Muscle layer of colon (tissue), 2 donors: Measurements from ENCODE around the gene FAM162B.
A peak's percentile ranks its signal among the peaks of the same experiment; 100 is the strongest.

Experiments
- H3K27ac ChIP-seq: one replicate; pipeline ENCODE4 v1.7.0; 2013; ENCODE audit warnings: low read depth, mild to moderate bottlenecking, low read length, moderate library complexity
- H3K27me3 ChIP-seq, 2 donors: one replicate each; pipeline ENCODE4 v1.7.0; 2013; ENCODE audit warnings: low read length in 2 of 2, mild to moderate bottlenecking in 2 of 2; ENCODE audit not compliant: insufficient read depth in 2 of 2, control insufficient read depth in 1 of 2
- H3K36me3 ChIP-seq: one replicate; pipeline ENCODE4 v1.7.0; 2013; ENCODE audit warnings: mild to moderate bottlenecking, low read length; ENCODE audit not compliant: insufficient read depth
- H3K4me1 ChIP-seq: one replicate; pipeline ENCODE4 v1.7.0; 2013; ENCODE audit warnings: mild to moderate bottlenecking, low read length; ENCODE audit not compliant: insufficient read depth
- H3K4me3 ChIP-seq, 2 donors: one replicate each; pipeline ENCODE4 v1.7.0; 2013; ENCODE audit warnings: low read length in 2 of 2, low read depth in 1 of 2, mild to moderate bottlenecking in 1 of 2, moderate library complexity in 1 of 2
- H3K9ac ChIP-seq: one replicate; pipeline ENCODE4 v1.7.0; 2013; ENCODE audit warnings: low read length
- H3K9me3 ChIP-seq: one replicate; pipeline ENCODE4 v1.7.0; 2013; ENCODE audit warnings: mild to moderate bottlenecking, low read length
- donor health status: abdominal sarcoma.
- donor health status: Adenocarcinoma of cecum.

FAM162B gene

DNA sequence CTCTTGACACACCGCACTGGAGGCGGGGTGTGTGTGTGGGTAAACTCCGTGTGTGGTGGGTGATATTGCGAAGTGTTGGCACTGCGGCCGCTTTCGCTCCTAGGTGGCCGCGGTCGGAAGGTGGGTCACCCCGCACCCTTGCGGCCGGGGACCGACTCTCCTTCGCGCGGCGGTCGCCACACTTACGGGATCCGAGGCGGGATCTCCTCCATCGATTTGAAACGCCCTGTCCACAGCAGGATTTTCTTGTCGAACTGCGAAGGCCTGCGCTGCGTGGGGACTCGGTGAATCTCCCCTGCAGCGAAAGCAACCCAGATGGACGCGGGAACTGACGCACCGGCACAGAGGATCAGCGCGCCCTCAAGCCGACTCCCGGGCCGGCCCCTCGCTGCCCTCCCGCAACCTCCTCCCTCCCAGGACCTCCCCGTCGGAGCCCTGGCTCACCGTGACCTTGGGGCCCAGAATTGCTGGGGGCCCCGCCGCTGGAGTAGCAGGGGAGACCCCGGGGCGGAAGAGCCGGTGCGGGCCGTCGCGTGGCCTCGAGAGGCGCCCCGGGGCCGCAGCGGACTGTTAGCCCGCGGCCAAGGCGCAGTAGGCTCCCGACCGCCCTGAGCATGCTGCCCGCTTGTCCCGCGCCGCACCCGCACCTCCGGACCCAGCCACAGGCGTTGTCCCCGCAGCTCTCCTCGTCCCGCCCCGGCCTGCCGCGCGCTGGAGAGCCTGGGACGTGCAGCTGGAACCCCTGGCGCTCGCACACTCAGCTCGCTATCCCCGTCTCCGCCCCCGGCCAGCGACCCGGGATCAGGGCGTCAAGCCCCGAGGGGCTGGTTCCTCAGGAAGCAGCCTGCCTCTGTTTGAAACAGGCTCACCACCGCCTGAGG lies at the start of gene FAM162B:
TSS of gene FAM162B (minus strand) at position 759 of the 881 bp plus-strand sequence. CDS start at position 616, 143 bp downstream.
- Histone ChIP-seq H3K4me1 (no peaks in the 10 kb centered on the region), H3K27ac (no peak within 1 kb of the TSS), H3K27me3 (peaks cover 6 to 11% of the 10 kb centered on the region in 2 donors), H3K4me3 (peak within 1 kb of the TSS; percentile 49 to 52), H3K36me3 (no peaks in the 10 kb centered on the region), H3K9ac (no peak within 1 kb of the TSS), H3K9me3 (no peaks in the 10 kb centered on the region)

GRCh38 chr6:116812051-116812650 lies 46.6 kb upstream of the FAM162B start:
- no peaks in the 10 kb centered on the region for H3K9me3 ChIP-seq
- no peak overlapping the region for H3K27ac ChIP-seq
- H3K4me1 ChIP-seq: no peaks in the 10 kb centered on the region

GRCh38 chr6:116801971-116802370 lies 36.5 kb upstream of the FAM162B start:
- Histone ChIP-seq H3K27ac (no peak overlapping the region), H3K27me3 (no peaks in the 10 kb centered on the region), H3K4me1 (no peaks in the 10 kb centered on the region), H3K4me3 (no peak overlapping the region), H3K36me3 (no peaks in the 10 kb centered on the region), H3K9me3 (no peaks in the 10 kb centered on the region), H3K9ac (no peak overlapping the region)

More at GRCh38 chr6:116812051-116812650, 46.6 kb upstream of the FAM162B start:
- Histone ChIP-seq H3K9ac (no peak overlapping the region), H3K36me3 (no peaks in the 10 kb centered on the region), H3K4me3 (no peak overlapping the region), H3K27me3 (no peaks in the 10 kb centered on the region)

DNA sequence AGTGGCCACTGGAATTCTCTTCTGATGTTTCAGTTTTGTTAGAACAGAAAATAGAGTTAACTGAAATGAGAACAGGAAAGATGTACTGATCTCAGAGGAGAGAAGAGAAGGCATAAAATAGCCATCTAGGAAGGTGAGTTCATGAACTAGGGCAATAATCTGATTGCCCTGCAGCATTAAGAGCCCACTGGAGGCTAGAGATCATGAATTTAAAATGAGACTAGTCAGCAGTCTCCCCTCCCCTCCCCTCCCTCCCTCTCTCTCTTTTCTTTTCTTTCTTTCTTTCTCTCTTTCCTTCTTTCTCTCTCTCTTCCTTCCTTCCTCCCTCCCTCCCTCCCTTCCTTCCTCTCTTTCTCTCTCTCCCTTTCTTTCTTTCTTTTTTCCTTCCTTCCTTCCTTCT lies 34.4 kb upstream of the FAM162B start:
- Histone ChIP-seq H3K4me3 (no peak overlapping the region), H3K9ac (no peak overlapping the region), H3K27ac (no peak overlapping the region), H3K36me3 (no peaks in the 10 kb centered on the region), H3K4me1 (no peaks in the 10 kb centered on the region), H3K27me3 (no peaks in the 10 kb centered on the region), H3K9me3 (no peaks in the 10 kb centered on the region)

- Histone ChIP-seq H3K9ac (no peak overlapping the region), H3K4me3 (no peak overlapping the region), H3K36me3 (no peaks in the 10 kb centered on the region), H3K27ac (no peak overlapping the region), H3K27me3 (no peaks in the 10 kb centered on the region), H3K4me1 (no peaks in the 10 kb centered on the region), H3K9me3 (no peaks in the 10 kb centered on the region)
Observed at GRCh38 chr6:116797585-116797984, 32.1 kb upstream of the FAM162B start.

- Histone ChIP-seq H3K27me3 (no peaks in the 10 kb centered on the region), H3K27ac (no peak overlapping the region), H3K9me3 (no peaks in the 10 kb centered on the region), H3K9ac (no peak overlapping the region), H3K4me3 (no peak overlapping the region), H3K4me1 (no peaks in the 10 kb centered on the region), H3K36me3 (no peaks in the 10 kb centered on the region)
Observed at GRCh38 chr6:116793224-116793623, 27.7 kb upstream of the FAM162B start.

DNA sequence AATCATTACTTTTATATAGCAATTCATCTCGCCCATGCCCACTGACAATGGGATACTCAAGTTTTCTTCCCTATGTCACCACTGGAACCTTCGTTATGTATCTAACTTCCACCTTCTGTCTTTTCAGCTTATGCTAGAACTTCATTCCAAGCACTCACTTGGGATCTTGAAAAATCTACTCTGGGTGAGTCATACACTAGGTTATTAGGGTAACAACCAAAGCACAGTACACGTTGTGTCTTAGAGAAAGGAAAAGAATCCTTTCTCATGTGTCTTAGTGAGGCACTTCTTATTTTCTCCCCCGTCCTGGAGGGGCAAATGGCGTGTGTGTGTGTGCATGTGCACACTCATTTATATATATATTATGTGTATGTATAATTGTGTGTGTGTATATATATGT lies 18.3 kb upstream of the FAM162B start:
- no peaks in the 10 kb centered on the region for H3K27me3 ChIP-seq
- no peaks in the 10 kb centered on the region for H3K36me3 ChIP-seq
- no peaks in the 10 kb centered on the region for H3K4me1 ChIP-seq
- H3K27ac ChIP-seq: no peak overlapping the region
- H3K9ac ChIP-seq: no peak overlapping the region
- no peak overlapping the region for H3K4me3 ChIP-seq
- no peaks in the 10 kb centered on the region for H3K9me3 ChIP-seq

- Histone ChIP-seq H3K27me3 (no peaks in the 10 kb centered on the region), H3K9ac (no peak overlapping the region), H3K4me1 (no peaks in the 10 kb centered on the region), H3K36me3 (no peaks in the 10 kb centered on the region), H3K9me3 (no peaks in the 10 kb centered on the region), H3K27ac (no peak overlapping the region), H3K4me3 (peak overlapping the region in 1 of 2 donors; percentile 32)
Observed at GRCh38 chr6:116779573-116780164, 14.2 kb upstream of the FAM162B start.

DNA sequence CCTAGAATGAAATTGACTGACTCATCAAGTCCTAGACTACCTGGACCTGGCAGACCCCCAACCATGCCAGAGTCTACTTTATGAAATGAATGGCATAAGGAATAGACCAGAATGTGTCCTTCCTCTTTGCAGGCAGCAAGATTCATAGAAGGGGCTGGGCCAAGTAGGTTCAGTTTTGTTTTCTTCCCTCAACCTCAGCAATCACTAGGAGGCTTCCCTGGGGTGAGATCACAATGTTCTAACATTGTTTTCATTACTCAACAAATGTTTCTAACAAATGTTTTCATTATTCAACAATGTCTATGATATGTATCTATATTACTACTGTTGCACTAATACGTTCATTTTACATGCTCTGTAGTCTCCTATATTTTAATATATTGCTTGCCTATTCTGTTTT lies 8.4 kb upstream of the FAM162B start:
- Histone ChIP-seq H3K27me3 (no peaks in the 10 kb centered on the region), H3K9ac (no peak overlapping the region), H3K4me3 (no peak overlapping the region), H3K9me3 (no peaks in the 10 kb centered on the region), H3K4me1 (no peaks in the 10 kb centered on the region), H3K36me3 (no peaks in the 10 kb centered on the region), H3K27ac (no peak overlapping the region)

DNA sequence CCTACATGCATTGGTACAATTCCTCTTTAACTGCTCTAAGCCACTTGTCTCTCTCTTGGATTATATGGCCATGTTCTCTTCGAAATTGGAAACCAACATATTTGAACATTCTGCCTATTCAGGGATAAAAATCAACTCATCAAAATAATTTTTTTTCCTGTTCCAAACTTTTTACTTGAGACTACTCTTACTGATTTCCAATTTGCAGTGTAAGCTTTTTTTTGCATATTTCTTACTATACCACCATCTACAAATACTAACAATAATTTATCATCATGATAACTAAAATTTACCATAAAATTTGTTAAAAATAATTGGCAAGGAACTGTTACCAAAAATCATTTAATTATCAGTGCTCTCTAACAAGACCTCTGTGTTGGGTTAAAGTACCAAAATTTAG lies 6.9 kb upstream of the FAM162B start:
- Histone ChIP-seq H3K9me3 (no peaks in the 10 kb centered on the region), H3K27ac (no peak overlapping the region), H3K27me3 (no peaks in the 10 kb centered on the region), H3K4me3 (no peak overlapping the region), H3K36me3 (no peaks in the 10 kb centered on the region), H3K9ac (no peak overlapping the region), H3K4me1 (no peaks in the 10 kb centered on the region)

- no peak overlapping the region for H3K27ac ChIP-seq
- no peaks in the 10 kb centered on the region for H3K9me3 ChIP-seq
- H3K4me1 ChIP-seq: no peaks in the 10 kb centered on the region
- no peak overlapping the region for H3K4me3 ChIP-seq
- no peaks in the 10 kb centered on the region for H3K36me3 ChIP-seq
- H3K27me3 ChIP-seq: peaks cover 6 to 11% of the 10 kb centered on the region in 2 donors
- no peak overlapping the region for H3K9ac ChIP-seq
Observed at GRCh38 chr6:116767715-116768114, 2.2 kb upstream of the FAM162B start.
